GM12874 (cell line): ENCODE data around the gene YWHAB.

Experiments
- CTCF ChIP-seq: IDR thresholded peaks from 2 replicates; pipeline ENCODE4 v1.5.1; 2011; ENCODE audit warnings: low read depth, mild to moderate bottlenecking, control low read depth, low read length, moderate library complexity; ENCODE audit not compliant: insufficient read depth

YWHAB gene

DNA sequence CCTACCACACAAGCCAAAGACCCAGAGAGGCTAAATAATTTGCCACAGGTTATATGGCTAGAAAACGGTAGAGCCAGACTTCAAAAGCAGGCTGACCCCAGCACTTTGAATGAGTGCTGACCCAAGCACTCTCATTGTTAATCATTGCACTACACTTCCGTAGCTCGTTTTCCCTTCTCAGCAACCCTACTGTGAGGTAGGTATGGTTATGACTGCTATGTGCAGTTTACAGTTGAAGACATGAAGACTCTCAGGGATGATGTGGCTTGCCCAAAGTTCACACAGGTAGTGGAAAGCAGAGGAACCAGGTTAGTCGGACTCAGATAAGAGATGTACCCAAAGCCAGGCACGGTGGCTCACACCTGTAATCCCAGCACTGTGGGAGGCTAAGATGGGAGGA, 41.6 kb upstream of the YWHAB start:
- no peak for TF ChIP-seq CTCF

GRCh38 chr20:44848254-44849015, 37.1 kb upstream of the YWHAB start:
- no peak for TF ChIP-seq CTCF

- TF ChIP-seq CTCF, result no peak
Observed at GRCh38 chr20:44849703-44850102, 35.8 kb upstream of the YWHAB start.

DNA sequence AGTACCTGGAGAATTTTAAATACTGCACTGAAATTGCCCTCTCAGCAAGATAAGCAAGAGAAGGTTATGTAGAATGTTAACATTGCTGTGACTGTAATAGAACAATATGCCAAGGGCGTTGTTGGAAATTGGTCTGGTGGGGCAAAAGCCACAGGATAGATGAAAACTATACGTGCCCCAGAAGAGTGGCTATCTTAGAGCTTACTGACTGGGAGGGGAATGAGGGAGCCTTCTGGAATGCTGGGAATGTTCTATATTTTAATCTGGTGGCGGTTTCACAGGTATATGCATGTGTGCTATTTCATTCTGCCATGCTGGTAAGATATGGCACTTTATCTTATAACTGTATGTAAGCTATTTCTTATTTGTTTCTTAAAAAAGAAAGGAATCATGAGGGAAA, 35.2 kb upstream of the YWHAB start:
- TF ChIP-seq CTCF, result no peak

GRCh38 chr20:44850837-44851236, 34.7 kb upstream of the YWHAB start:
- no peak for TF ChIP-seq CTCF

GRCh38 chr20:44851545-44851944, 34.0 kb upstream of the YWHAB start:
- no peak for TF ChIP-seq CTCF

- no peak for TF ChIP-seq CTCF
Observed at GRCh38 chr20:44856442-44856841, 29.1 kb upstream of the YWHAB start.
